Astrocyte of the spinal cord (primary cell): Measurements from ENCODE around the gene RSRC1.
"Not testable (repeated sequence)": the region's sequence is repeated elsewhere in the genome, so short reads cannot be mapped to it uniquely, and the experiment has no call there.

Experiments
- DNase-seq: peaks from one replicate; pipeline ENCODE4 v3.0.0; 2011; ENCODE audit warnings: low read depth, low spot score
- H3K4me3 ChIP-seq: 2 replicates; pipeline ENCODE4 v1.5.1; 2011; ENCODE audit warnings: low read depth, mild to moderate bottlenecking, low read length, moderate library complexity
- CTCF ChIP-seq: IDR thresholded peaks from 2 replicates; pipeline ENCODE4 v1.5.1; 2012; ENCODE audit warnings: low read depth, mild to moderate bottlenecking, low read length, inconsistent platforms
- in situ Hi-C: cut with HindIII; loops from 2 replicates; pipeline ENCODE4 v1.10.0; 2017; ENCODE audit warnings: low sequenced_read_pairs

RSRC1 gene

GRCh38 chr3:158109804-158110657 is at the start of gene RSRC1:
Gene RSRC1, plus strand, starts transcription at chr3:158110089. Its CDS starts 12,016 bp downstream, at chr3:158122105.
- no peak for TF ChIP-seq CTCF
- peak; percentile 92 for DNase-seq
- H3K4me3 ChIP-seq, result peak within 1 kb of the TSS; percentile 86
- in situ Hi-C loops, result no loop called here

GRCh38 chr3:158065574-158065973 is 44.3 kb upstream of the RSRC1 start:
- H3K4me3 ChIP-seq, DNase-seq, in situ Hi-C loops: not testable (repeated sequence)

- in situ Hi-C loops, result no loop called here
- TF ChIP-seq CTCF, result no peak
- DNase-seq, result no peak
- no peak overlapping the region for H3K4me3 ChIP-seq
Observed at GRCh38 chr3:158072790-158073189, 37.1 kb upstream of the RSRC1 start.

- no peak for DNase-seq
- no peak overlapping the region for H3K4me3 ChIP-seq
- in situ Hi-C loops, result no loop called here
- TF ChIP-seq CTCF, result no peak
Observed at GRCh38 chr3:158074591-158074990, 35.3 kb upstream of the RSRC1 start.

GRCh38 chr3:158079599-158079998 is 30.3 kb upstream of the RSRC1 start:
- no peak for DNase-seq
- H3K4me3 ChIP-seq, result no peak overlapping the region
- TF ChIP-seq CTCF, result no peak
- in situ Hi-C loops, result no loop called here

GRCh38 chr3:158084651-158085050 is 25.2 kb upstream of the RSRC1 start:
- no peak for TF ChIP-seq CTCF
- in situ Hi-C loops, result no loop called here
- no peak overlapping the region for H3K4me3 ChIP-seq
- no peak for DNase-seq

GRCh38 chr3:158085358-158085757 is 24.5 kb upstream of the RSRC1 start:
- in situ Hi-C loops, result no loop called here
- TF ChIP-seq CTCF, result no peak
- no peak overlapping the region for H3K4me3 ChIP-seq
- DNase-seq, result no peak
